Measurements from ENCODE around the gene MLXIP.
"Not testable (repeated sequence)": the region's sequence is repeated elsewhere in the genome, so short reads cannot be mapped to it uniquely, and the experiment has no call there.

Gene MLXIP

GRCh38 chr12:122145505-122146330 is 67.2 kb downstream of the MLXIP start:
- in situ Hi-C loops (cut with MboI; ENCODE audit: low sequenced_read_pairs), result no loop called here

DNA sequence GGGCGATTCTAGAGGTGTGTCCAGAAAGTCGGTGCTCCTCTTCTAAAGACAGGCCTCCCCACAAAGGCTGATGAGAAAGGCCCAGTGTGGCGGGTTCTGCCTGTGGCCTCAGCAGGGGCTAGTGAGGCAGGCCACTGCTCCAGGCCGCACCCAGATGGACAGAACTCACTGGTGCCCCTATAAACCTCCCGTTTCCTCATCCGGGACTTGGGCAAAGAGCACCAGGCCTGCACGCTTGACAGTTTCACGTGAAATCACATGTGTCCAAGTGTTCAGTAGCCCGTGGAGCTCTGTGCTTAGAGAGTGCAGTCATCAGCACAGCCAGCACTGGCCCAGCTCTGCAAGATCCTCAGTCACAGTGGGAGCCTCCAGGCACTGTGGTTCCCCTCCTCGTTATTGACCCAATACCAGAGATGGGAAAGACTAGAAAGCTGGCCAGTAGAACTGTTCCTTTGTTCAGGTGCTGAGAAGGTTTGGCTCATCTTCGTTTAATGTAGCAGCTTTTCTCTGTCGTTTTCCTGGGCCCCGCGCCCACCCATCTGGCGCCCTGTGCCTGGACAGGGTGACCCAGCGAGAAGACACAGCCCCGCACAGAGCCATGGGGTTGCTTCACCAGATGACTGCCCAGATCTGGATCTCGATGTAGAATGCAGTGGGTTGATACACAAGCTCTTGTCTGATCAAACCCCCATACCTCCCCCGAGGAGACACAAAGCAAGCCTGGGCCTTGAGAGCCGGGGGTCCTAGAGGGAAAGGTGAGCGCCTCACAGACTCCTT is 69.1 kb downstream of the MLXIP start:
- in situ Hi-C loops (cut with MboI; ENCODE audit: low sequenced_read_pairs), result no loop called here

DNA sequence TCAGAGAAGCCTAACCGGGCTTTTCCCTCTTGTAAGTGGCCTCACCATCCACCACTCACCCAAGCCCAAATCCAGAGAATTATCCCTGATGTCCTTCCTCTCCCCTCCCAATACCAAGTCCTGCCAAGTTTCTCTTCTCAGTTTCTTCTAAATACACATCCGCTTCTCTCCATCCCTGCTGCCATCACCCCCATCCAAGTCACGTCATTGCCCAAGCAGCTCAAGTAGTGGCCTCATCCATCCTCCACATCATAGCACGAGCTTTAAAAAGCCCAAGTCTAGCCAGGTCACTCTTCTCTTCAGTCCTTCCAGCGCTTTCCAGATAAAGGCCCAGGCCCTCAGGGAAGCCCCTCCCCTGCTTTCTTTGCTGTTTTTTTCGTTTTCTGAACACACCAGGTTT is 70.1 kb downstream of the MLXIP start:
- in situ Hi-C loops (cut with MboI; ENCODE audit: low sequenced_read_pairs), result no loop called here

DNA sequence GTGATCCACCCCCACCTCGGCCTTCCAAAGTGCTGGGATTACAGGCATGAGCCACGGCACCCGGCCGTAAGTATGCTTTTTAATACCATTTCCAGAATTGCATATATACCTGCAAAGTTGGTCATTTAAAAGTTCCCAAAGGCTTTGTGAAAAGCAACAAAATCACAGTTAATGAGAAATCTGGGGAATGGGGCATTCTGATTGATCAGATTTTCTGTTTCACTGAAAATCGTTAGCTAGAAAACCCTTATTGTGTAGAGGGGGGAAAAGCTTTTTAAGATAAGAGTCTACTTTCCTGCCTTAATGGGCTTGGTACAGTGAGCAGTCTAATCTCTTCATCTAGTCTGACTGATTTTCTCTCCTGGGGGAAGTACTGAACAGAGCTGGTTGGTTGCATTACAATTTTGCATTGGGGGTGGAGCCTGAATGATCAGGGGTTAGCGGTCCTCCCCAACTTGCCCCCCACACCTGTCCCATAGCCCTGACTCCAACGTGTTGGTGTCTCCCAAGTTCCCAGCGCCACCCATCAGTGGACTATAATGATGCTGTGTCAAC is 71.6 kb downstream of the MLXIP start:
- in situ Hi-C loops (cut with MboI; ENCODE audit: low sequenced_read_pairs), result no loop called here

GRCh38 chr12:122152754-122153153 is 74.2 kb downstream of the MLXIP start:
- in situ Hi-C loops (cut with MboI; ENCODE audit: low sequenced_read_pairs), result no loop called here

DNA sequence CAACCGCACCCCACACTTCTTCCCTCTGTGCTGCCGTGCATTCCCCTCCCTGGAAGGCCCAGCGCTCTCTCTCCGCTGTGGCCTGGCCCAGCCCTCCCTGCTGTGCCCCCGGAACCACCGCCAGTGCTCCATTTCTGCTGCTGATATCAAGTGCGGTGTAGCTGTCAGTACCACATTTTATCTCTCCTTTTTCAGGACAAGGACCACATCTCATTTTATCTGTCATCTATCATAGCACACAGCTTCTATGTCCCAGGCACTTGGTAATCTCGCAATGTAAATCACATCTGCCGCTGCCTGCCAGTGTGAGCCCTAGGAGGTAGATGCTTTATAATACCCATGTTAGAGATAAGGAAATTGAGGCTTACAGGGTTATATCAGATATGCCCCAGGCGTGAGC is 77.1 kb downstream of the MLXIP start:
- in situ Hi-C loops (cut with MboI; ENCODE audit: low sequenced_read_pairs), result no loop called here

- in situ Hi-C loops (cut with MboI; ENCODE audit: low sequenced_read_pairs), result no loop called here
Observed at GRCh38 chr12:122158700-122159285, 80.2 kb downstream of the MLXIP start.

GRCh38 chr12:122159882-122160281 is 81.3 kb downstream of the MLXIP start:
- in situ Hi-C loops (cut with MboI; ENCODE audit: low sequenced_read_pairs), result no loop called here

DNA sequence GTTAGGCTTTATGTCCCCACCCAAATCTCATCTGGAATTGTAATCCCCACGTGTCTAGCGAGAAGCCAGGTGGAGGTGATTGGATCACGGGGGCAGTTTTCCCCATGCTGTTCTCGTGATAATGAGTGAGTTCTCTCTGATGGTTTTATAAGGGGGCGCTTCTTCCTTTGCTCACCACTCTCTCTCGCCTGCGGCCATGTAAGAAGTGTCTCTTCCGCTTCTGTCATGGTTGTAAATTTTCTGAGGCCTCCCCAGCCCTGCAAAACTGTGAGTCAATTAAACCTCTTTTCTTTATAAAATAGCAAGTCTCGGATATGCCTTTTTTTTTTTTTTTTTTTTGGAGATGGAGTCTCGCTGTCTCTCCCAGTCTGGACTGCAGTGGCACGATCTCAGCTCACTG is 82.2 kb downstream of the MLXIP start:
- in situ Hi-C loops (cut with MboI; ENCODE audit: low sequenced_read_pairs), result no loop called here

GRCh38 chr12:122161682-122162081 is 83.1 kb downstream of the MLXIP start:
- in situ Hi-C loops (cut with MboI; ENCODE audit: low sequenced_read_pairs), result no loop called here

DNA sequence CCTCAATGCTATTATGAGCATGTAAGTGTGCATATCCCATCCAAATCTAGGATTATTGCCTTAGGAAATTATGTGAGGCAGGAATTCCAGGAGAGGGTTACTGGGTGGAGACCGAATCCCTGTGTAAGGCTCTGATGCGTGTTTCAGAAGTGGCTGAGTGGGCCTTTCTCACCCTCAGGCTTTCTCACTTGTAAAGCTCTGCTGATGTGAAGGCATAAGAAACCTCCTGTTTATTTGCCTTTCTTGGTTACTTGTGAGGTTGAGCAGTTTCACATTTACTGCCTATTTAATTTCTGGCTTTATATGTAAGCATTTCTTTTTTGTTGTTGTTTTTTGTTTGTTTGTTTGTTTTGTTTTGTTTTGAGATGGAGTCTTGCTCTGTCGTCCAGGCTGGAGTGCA is 84.4 kb downstream of the MLXIP start:
- in situ Hi-C loops (cut with MboI; ENCODE audit: low sequenced_read_pairs), result no loop called here

GRCh38 chr12:122166422-122167349 is 88.1 kb downstream of the MLXIP start:
- in situ Hi-C loops (cut with MboI; ENCODE audit: low sequenced_read_pairs), result no loop called here

GRCh38 chr12:122167356-122167925 is 88.9 kb downstream of the MLXIP start:
- in situ Hi-C loops (cut with MboI; ENCODE audit: low sequenced_read_pairs), result no loop called here

GRCh38 chr12:122168492-122168891 is 89.9 kb downstream of the MLXIP start:
- in situ Hi-C loops (cut with MboI; ENCODE audit: low sequenced_read_pairs), result no loop called here

DNA sequence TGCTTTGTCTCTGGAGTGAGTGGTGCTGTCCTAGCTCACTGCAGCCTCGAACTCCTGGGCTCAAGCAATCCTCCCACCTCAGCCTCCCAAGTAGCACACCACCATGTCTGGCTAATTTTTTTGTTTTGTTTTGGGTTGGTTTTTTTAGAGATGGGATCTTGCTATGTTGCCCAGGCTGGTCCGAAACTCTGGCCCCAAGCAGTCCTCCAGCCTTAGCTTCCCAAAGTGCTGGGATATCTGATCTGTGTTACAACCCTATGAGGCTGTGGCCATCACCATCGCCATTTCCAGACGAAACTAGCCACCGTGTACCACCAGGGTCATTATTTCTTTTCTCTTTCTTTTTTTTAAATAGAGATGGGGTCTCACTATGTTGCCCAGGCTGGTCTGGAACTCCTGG is 92.8 kb downstream of the MLXIP start:
- in situ Hi-C loops (cut with MboI; ENCODE audit: low sequenced_read_pairs), result no loop called here

GRCh38 chr12:122172262-122172939 is 93.8 kb downstream of the MLXIP start:
- in situ Hi-C loops (cut with MboI; ENCODE audit: low sequenced_read_pairs), result no loop called here

- in situ Hi-C loops (cut with MboI; ENCODE audit: low sequenced_read_pairs), result no loop called here
Observed at GRCh38 chr12:122174155-122174845, 95.7 kb downstream of the MLXIP start, which contains the start of gene IL31. IL31 (minus strand) TSS chr12:122174221; CDS start chr12:122174172, 49 bp downstream.

DNA sequence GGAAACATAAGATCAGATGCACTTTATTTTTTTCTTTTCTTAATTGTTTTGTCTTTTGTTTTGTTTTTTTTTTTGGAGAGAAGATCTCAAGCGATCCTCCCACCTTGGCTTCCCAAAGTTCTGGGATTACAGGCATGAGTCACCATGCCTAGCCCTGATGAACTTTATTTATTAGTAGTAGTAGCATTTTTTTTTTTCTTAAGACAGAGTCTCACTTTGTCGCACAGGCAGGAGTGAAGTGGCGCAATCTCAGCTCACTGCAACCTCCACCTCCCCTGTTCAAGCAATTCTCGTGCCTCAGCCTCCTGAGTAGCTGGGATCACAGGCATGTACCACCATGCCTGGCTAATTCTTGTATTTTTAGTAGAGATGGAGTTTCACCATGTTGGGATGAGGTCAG is 97.9 kb downstream of the MLXIP start:
- in situ Hi-C loops (cut with MboI; ENCODE audit: low sequenced_read_pairs), result not testable (repeated sequence)
